Activated naive CD4-positive, alpha-beta T cell treated with anti-CD3 and anti-CD28 coated beads, Interleukin-2, amount 50 U/mL, for 16 hours (primary cell): Measurements from ENCODE around the gene CPXM1.
"Not testable (repeated sequence)": the region's sequence is repeated elsewhere in the genome, so short reads cannot be mapped to it uniquely, and the experiment has no call there.

Experiments
- DNase-seq: peaks from one replicate; pipeline ENCODE4 v3.0.0-alpha.2; 2020

The CPXM1 gene

GRCh38 chr20:2799688-2800520, 523 bp downstream of the CPXM1 start:
- DNase-seq = no peak

- no peak for DNase-seq
These were observed 1.2 kb downstream of the CPXM1 start for GRCh38 chr20:2799271-2799670.

GRCh38 chr20:2798814-2799213, 1.6 kb downstream of the CPXM1 start:
- no peak for DNase-seq

- DNase-seq = no peak
These were observed 2.2 kb downstream of the CPXM1 start for GRCh38 chr20:2798095-2798805.

GRCh38 chr20:2797136-2797983, 3.1 kb downstream of the CPXM1 start:
- no peak for DNase-seq

GRCh38 chr20:2796011-2796660, 4.3 kb downstream of the CPXM1 start:
- no peak for DNase-seq

GRCh38 chr20:2795451-2795850, 5.0 kb downstream of the CPXM1 start:
- DNase-seq = no peak

- DNase-seq = no peak
These were observed 5.5 kb downstream of the CPXM1 start for GRCh38 chr20:2794866-2795447.

- no peak for DNase-seq
These were observed 6.2 kb downstream of the CPXM1 start for GRCh38 chr20:2794202-2794748.

- DNase-seq = no peak
These were observed 7.0 kb downstream of the CPXM1 start for GRCh38 chr20:2793471-2793870.

GRCh38 chr20:2783908-2784566, 16.4 kb downstream of the CPXM1 start:
- no peak for DNase-seq

GRCh38 chr20:2780948-2781347, 19.5 kb downstream of the CPXM1 start:
- DNase-seq = no peak

- no peak for DNase-seq
These were observed 21.7 kb downstream of the CPXM1 start for GRCh38 chr20:2778602-2779321.

- no peak for DNase-seq
These were observed 25.3 kb downstream of the CPXM1 start for GRCh38 chr20:2775139-2775538.

GRCh38 chr20:2773812-2774211, 26.6 kb downstream of the CPXM1 start:
- no peak for DNase-seq

GRCh38 chr20:2771631-2772080, 28.8 kb downstream of the CPXM1 start:
- no peak for DNase-seq

GRCh38 chr20:2770091-2770490, 30.3 kb downstream of the CPXM1 start:
- DNase-seq = not testable (repeated sequence)

- no peak for DNase-seq
These were observed 31.8 kb downstream of the CPXM1 start for GRCh38 chr20:2768632-2769015.

- DNase-seq = no peak
These were observed 32.4 kb downstream of the CPXM1 start for GRCh38 chr20:2767768-2768631.

- no peak for DNase-seq
These were observed 37.2 kb downstream of the CPXM1 start for GRCh38 chr20:2763186-2763585.
